NOMO-1 treated with DMSO at 0.1 percent for 48 hours (cell line): ENCODE data around the gene INSIG2.

ENCODE experiments used
- DNase-seq: peaks from one replicate; lab custom pipeline; 2025; ENCODE audit not compliant: unreplicated experiment; lab: John Stamatoyannopoulos, UW

The INSIG2 gene

GRCh38 chr2:118127250-118127649 is 39.0 kb downstream of the INSIG2 start:
- no peak for DNase-seq

GRCh38 chr2:118128826-118129225 is 40.6 kb downstream of the INSIG2 start:
- DNase-seq: no peak

DNA sequence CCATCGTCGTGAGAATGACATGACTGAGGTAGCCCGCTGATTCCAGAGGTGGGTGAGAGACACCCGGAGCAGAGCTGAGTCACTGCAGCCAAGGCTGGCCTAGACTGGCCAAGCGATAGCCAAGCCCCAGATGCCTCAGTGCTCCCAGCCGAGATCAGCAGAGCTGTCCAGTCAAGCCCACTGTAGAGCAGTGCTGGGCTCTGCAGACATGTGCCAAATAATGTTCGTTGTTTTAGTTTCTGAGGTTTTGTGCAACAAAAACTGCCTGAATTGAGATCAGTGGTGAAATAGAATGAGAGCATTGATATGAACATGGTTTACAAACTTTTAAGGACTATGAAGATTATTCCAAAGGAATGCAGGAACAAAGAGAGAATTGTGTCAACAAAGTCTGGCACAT is 42.1 kb downstream of the INSIG2 start:
- no peak for DNase-seq

DNA sequence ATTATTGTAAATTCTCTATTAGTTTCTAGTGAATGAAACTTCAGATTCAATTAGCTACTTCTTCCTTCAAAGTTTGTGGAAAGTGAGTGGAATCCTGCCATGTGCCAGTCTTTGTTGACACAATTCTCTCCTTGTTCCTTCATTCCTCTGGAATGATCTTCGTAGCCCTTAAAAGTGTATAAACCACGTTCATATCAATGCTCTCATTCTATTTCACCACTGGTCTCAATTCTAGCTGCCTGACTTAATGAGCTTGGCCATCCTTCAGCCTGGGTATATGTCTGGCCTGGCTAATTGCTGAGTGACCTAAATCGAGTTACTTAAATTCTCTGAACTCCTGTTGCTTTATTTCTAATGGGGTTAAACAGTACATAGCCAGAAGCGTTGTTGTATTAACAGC is 43.5 kb downstream of the INSIG2 start:
- DNase-seq: no peak

GRCh38 chr2:118133916-118134315 is 45.6 kb downstream of the INSIG2 start:
- no peak for DNase-seq

DNA sequence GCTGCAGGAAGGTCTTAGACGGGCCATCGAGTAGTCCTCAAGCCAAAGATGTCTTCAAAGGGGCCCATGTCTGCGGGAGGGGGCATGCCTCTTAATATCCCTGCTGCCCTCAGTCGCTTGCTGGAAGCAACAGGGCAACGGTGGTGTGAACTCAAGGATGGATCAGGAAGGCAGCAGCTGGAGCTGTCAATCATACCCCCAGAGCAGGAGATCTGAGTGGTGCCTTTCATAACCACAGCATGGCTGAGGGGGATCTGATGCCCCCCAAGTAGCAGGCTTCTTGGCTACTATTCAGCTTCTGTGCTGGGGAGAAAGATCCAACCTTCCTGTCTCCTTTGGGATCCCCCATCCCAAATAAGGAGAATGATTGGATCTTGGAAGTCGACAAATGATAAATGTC is 46.4 kb downstream of the INSIG2 start:
- DNase-seq: no peak

GRCh38 chr2:118145207-118145606 is 56.9 kb downstream of the INSIG2 start:
- no peak for DNase-seq

- no peak for DNase-seq
Measured at GRCh38 chr2:118145806-118146205, 57.5 kb downstream of the INSIG2 start.

DNA sequence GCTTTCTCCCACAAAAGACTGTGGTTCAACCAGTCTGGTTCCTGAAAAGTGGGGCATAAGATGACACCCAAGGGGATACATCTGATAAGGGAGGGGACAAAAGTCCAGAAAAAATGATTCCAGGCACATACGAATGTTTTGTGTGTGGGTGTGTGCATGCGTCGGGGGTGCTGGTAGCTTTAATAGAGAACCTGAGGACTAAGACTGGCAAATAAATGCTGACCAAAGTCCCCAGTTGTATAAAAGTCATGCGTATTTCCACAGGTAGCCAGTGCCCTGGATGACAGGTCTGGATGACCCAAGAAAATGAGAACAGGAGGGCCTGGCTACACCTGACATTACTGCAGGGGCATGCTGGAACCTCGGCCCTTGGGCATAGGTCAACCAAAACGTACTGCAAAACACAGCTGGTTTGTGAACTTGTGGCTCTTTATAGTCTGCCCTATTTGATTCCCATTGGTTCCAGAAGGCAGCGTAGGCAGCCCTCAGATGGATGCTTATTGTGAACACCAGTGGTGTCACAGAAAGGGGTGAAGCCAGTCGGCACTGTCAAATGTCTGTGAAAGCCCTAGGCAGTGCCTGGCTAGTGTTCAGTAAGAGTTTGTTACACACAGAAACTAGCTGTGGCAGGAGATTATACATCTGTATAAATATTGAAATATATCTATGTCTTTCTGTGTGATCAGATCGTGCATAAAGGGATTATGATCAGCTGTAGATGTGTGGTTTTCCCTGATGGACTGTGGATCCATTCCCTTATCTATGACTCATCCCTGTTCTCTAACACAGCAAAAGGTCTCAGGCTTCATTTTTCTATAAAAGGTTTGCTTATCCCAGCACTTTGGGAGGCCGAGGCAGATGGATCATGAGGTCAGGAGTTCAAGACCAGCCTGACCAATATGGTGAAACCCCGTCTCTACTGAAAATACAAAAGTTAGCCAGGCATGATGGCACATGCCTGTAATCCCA is 58.3 kb downstream of the INSIG2 start:
- no peak for DNase-seq

- DNase-seq: no peak
Measured at GRCh38 chr2:118148133-118148532, 59.9 kb downstream of the INSIG2 start.

GRCh38 chr2:118148809-118149208 is 60.5 kb downstream of the INSIG2 start:
- DNase-seq: peak; percentile 2

GRCh38 chr2:118150294-118150693 is 62.0 kb downstream of the INSIG2 start:
- no peak for DNase-seq

GRCh38 chr2:118151831-118152230 is 63.6 kb downstream of the INSIG2 start:
- no peak for DNase-seq

DNA sequence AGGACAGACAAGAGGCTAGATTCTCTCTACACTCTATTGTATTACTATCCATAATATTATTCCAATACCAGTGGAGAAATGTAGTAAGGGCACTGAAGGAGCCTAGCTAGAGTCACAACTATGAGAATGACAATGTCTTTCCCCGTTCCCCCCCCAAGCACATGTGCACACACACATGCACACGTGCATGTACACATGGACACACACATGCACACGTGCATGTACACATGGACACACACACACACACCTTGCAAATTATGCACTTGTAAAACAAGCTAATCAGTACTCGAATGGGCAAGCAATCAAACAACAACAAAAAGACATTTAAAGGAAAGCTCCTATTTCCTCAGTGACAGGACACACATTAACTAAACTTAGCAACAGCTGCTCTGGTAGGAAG is 65.2 kb downstream of the INSIG2 start:
- no peak for DNase-seq

DNA sequence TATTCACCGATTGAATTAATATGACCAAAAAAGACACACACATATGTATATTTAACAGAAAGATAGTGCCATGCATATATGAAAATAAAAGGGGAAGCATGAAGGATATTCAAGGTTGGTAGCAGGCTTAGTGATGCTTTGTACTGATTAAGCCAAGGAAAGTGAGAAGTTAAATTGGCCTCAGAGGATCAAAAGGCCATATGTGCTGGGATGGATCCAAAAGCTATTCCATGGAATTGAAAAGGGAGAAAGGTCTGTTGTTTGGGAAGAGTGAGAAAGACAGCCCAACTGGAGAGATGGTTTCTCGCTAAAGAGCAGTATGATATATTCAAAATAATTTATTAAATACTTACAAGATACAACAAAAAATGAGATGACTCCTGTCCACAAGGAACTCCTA is 65.9 kb downstream of the INSIG2 start:
- no peak for DNase-seq
